PC-9 (cell line): ENCODE data around the gene PRKCH. TPM values are rescaled to one million over a fixed set of nuclear protein-coding genes. Genes with fewer than 3 reads are reported as not detected.

Experiments used
- BruUV-seq: library from RNA; stranded (reverse); fragments of 400-500 nt; replicated peaks from 2 replicates; lab custom pipeline; 2021; lab: Mats Ljungman, UMichigan
- CTCF ChIA-PET: fragments of 300-600 bp; sonication (Branson Sonifier 250); formaldehyde crosslinking; loops from one replicate; lab custom pipeline; 2022; ENCODE audit warnings: antibody characterized with exemption; lab: Charles Lee
- POLR2A ChIA-PET: fragments of 300-600 bp; sonication (Branson Sonifier 250); formaldehyde crosslinking; loops from one replicate; lab custom pipeline; 2022; ENCODE audit warnings: antibody characterized with exemption; ENCODE audit not compliant: unreplicated experiment; lab: Charles Lee
- DNase-seq, 2 experiments: peaks; one replicate each; pipeline versions ENCODE4 v3.0.0 to v3.0.0-alpha.2; 2015 to 2022; ENCODE audit warnings: mixed read lengths in 1 of 2
- H2AFZ ChIP-seq: fragments of 200-600 bp; sonication (generic); 2 replicates; pipeline ENCODE4 v1.8.1; 2017; ENCODE audit warnings: antibody characterized with exemption
- H3F3A ChIP-seq: fragments of 200-600 bp; sonication (generic); 2 replicates; pipeline ENCODE4 v1.8.1; 2017; ENCODE audit warnings: antibody characterized with exemption, mild to moderate bottlenecking, low read depth; ENCODE audit not compliant: insufficient read depth
- H3K27ac ChIP-seq: fragments of 200-600 bp; sonication (generic); 2 replicates; pipeline ENCODE4 v1.6.1; 2016; ENCODE audit warnings: mixed run types
- H3K27me3 ChIP-seq: fragments of 200-600 bp; sonication (generic); 2 replicates; pipeline ENCODE4 v1.6.1; 2016; ENCODE audit warnings: low read depth, mixed run types; ENCODE audit not compliant: insufficient read depth
- H3K36me3 ChIP-seq: fragments of 200-600 bp; sonication (generic); 2 replicates; pipeline ENCODE4 v1.6.1; 2016; ENCODE audit warnings: low read depth, mixed run types
- H3K4me1 ChIP-seq: fragments of 200-600 bp; sonication (generic); replicated peaks from 2 replicates; pipeline ENCODE4 v1.6.1; 2016; ENCODE audit warnings: mixed run types; ENCODE audit not compliant: insufficient read depth
- H3K4me2 ChIP-seq: fragments of 200-600 bp; sonication (generic); 2 replicates; pipeline ENCODE4 v1.6.1; 2017; ENCODE audit warnings: mixed run types
- H3K4me3 ChIP-seq: fragments of 200-600 bp; sonication (generic); 2 replicates; pipeline ENCODE4 v1.6.1; 2016; ENCODE audit warnings: mixed run types
- H3K79me2 ChIP-seq: fragments of 200-600 bp; sonication (generic); 2 replicates; pipeline ENCODE4 v1.6.1; 2017; ENCODE audit warnings: low read depth, mixed run types
- H3K9me2 ChIP-seq: fragments of 200-600 bp; sonication (generic); 2 replicates; pipeline ENCODE4 v1.8.1; 2017; ENCODE audit warnings: mild to moderate bottlenecking; ENCODE audit not compliant: insufficient read depth
- H3K9me3 ChIP-seq: fragments of 200-600 bp; sonication (generic); 2 replicates; pipeline ENCODE4 v1.8.1; 2016; ENCODE audit warnings: low read depth; ENCODE audit not compliant: insufficient read depth
- H4K20me1 ChIP-seq: fragments of 200-600 bp; sonication (generic); 2 replicates; pipeline ENCODE4 v1.8.1; 2017; ENCODE audit not compliant: insufficient read depth
- CTCF ChIP-seq: fragments of 200-600 bp; sonication (generic); conservative IDR thresholded peaks from 2 replicates; pipeline ENCODE4 v1.6.1; 2017; ENCODE audit warnings: mixed run types, antibody characterized with exemption, mild to moderate bottlenecking, moderate library complexity
- EZH2 ChIP-seq: fragments of 200-600 bp; sonication (generic); IDR thresholded peaks from 2 replicates; pipeline ENCODE4 v1.8.0; 2017; ENCODE audit warnings: antibody characterized with exemption, low read depth
- intact Hi-C: fragments of 100-400 bp; cut with micrococcal nuclease; formaldehyde crosslinking; loops from one replicate; pipeline ENCODE4 v1.10.0; 2022; ENCODE audit not compliant: unreplicated experiment
- total RNA-seq: library from RNA; stranded (reverse); gene quantifications from 2 replicates; pipeline ENCODE4 v1.2.3, GENCODE V29; 2021

The PRKCH gene
- total RNA-seq, 1 experiment from 2014 or later: 32.4 TPM

- Histone ChIP-seq H2AFZ (no peak overlapping the region), H3K27me3 (no peaks in the 10 kb centered on the region), H3K9me3 (no peaks in the 10 kb centered on the region), H3K79me2 (no peaks in the 10 kb centered on the region), H3K36me3 (peaks cover 4% of the 10 kb centered on the region; the same call in 1 of the 2 replicates), H3K27ac (no peak overlapping the region), H4K20me1 (no peaks in the 10 kb centered on the region), H3F3A (no peaks in the 10 kb centered on the region), H3K4me2 (no peak overlapping the region), H3K4me3 (no peak overlapping the region), H3K9me2 (peaks cover 3% of the 10 kb centered on the region; the same call in 1 of the 2 replicates), H3K4me1 (no peaks in the 10 kb centered on the region)
- DNase-seq: no peak
- intact Hi-C loops: no loop called here
- TF ChIP-seq EZH2: no peak
- TF ChIP-seq CTCF: no peak
- BruUV-seq: no TSS peak
- ChIA-PET CTCF (no interaction called here), POLR2A (interaction anchor here (0.7 kb wide), 1 partner anchor 27 kb away, joined by 4 read pairs; no protein-coding TSS in a partner anchor)
Observed at GRCh38 chr14:61498811-61499210, 177.4 kb downstream of the PRKCH start.

GRCh38 chr14:61499991-61500390 is 178.6 kb downstream of the PRKCH start:
- H3K4me2 ChIP-seq: no peak overlapping the region
- BruUV-seq: no TSS peak

GRCh38 chr14:61501714-61502458 is 180.5 kb downstream of the PRKCH start:
- Histone ChIP-seq H3K9me2 (no peaks in the 10 kb centered on the region), H3F3A (0 out of 2 replicates have a peak, but pooled peaks cover under 1% of the 10 kb centered on the region), H2AFZ (no peak overlapping the region), H3K27me3 (no peaks in the 10 kb centered on the region), H3K4me2 (no peak overlapping the region), H3K36me3 (peaks cover 7% of the 10 kb centered on the region), H3K4me3 (no peak overlapping the region), H3K79me2 (no peaks in the 10 kb centered on the region), H3K9me3 (no peaks in the 10 kb centered on the region), H3K4me1 (no peaks in the 10 kb centered on the region), H4K20me1 (no peaks in the 10 kb centered on the region), H3K27ac (no peak overlapping the region)
- TF ChIP-seq CTCF (no peak), EZH2 (no peak)
- no TSS peak for BruUV-seq
- intact Hi-C loops: no loop called here
- no peak for DNase-seq
- CTCF ChIA-PET: no interaction called here
- POLR2A ChIA-PET: no interaction called here

More at GRCh38 chr14:61499991-61500390, 178.6 kb downstream of the PRKCH start:
- ChIA-PET POLR2A (interaction anchor here (0.6 kb wide), 1 partner anchor 47 kb away, joined by 3 read pairs; no protein-coding TSS in a partner anchor), CTCF (no interaction called here)
- Histone ChIP-seq H3K9me2 (no peaks in the 10 kb centered on the region), H3K4me1 (no peaks in the 10 kb centered on the region), H3K79me2 (no peaks in the 10 kb centered on the region), H2AFZ (no peak overlapping the region), H3K36me3 (no peaks in the 10 kb centered on the region; the same call in 1 of the 2 replicates), H3K4me3 (no peak overlapping the region), H3K27me3 (no peaks in the 10 kb centered on the region), H3F3A (no peaks in the 10 kb centered on the region), H3K9me3 (no peaks in the 10 kb centered on the region), H3K27ac (no peak overlapping the region), H4K20me1 (no peaks in the 10 kb centered on the region)
- TF ChIP-seq CTCF: no peak
- TF ChIP-seq EZH2: no peak
- intact Hi-C loops: no loop called here
- no peak for DNase-seq
